ENCODE data around the gene RPS3A. TPM values are rescaled to one million over a fixed set of nuclear protein-coding genes. Genes with fewer than 3 reads are reported as not detected.

The RPS3A gene
- total RNA-seq, 1 experiment from 2014 or later = 918 TPM

DNA sequence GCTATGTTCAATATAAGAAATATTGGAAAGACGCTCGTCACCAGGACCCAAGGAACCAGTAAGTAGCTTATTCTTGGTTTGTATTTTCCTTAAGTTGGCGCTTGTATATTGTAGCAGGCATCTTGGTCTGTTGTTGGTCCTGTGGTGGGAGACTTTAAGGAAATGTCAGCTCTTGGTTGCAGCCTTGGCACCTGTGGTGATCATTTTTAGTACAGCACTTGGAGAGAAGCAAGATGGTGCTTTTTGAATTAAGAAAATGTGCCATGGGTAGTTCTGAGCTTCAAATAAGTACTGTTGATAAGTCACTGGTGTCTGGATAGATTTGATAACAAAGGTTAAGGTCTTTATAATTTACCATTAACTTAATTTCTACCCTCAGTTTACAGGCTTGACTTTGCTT lies 1.1 kb downstream of the RPS3A start:
- POLR2A ChIA-PET = interaction anchor here (0.6 kb wide), 1 partner anchor 51 kb away, joined by 9 read pairs; no protein-coding TSS in a partner anchor
- ATAC-seq (no peak), DNase-seq (ENCODE audit: low read depth, low spot score) (no peak)
- BruUV-seq (replicated peaks) = no TSS peak
- TF ChIP-seq CTCF (IDR thresholded peaks at IDR 0.05) = no peak
- Histone ChIP-seq H3K36me3 (ENCODE audit: control insufficient read depth, insufficient read depth, low read length) (peaks cover 30% of the 10 kb centered on the region), H3K27me3 (ENCODE audit: control insufficient read depth, insufficient read depth, low read length) (no peaks in the 10 kb centered on the region), H3K9me3 (ENCODE audit: control insufficient read depth, insufficient read depth, low read depth, low read length) (no peaks in the 10 kb centered on the region), H3K4me3 (ENCODE audit: low read depth in 2 of 2, low read length in 2 of 2) (peak overlapping the region; percentile 100), H3K27ac (ENCODE audit: low read length) (peak overlapping the region; percentile 97), H3K4me1 (ENCODE audit: control insufficient read depth, insufficient read depth, low read length) (no peaks in the 10 kb centered on the region; the same call in 1 of the 2 replicates)
- CTCF ChIA-PET = no interaction called here
- in situ Hi-C loops (cut with HindIII; ENCODE audit: low pct_unique_long_range_greater_than_20kb, low sequenced_read_pairs) = no loop called here
- intact Hi-C loops (cut with micrococcal nuclease; ENCODE audit: unreplicated experiment) = no loop called here

- H3K27ac ChIP-seq (ENCODE audit: low read length) = no peak overlapping the region
- no peak for TF ChIP-seq TCF7L2 (IDR thresholded peaks at IDR 0.05; ENCODE audit: low read depth, low read length)
- no peak for TF ChIP-seq REST (IDR thresholded peaks at IDR 0.05; ENCODE audit: insufficient read depth in 1 of 2, low read depth in 2 of 2, low read length in 1 of 2)
- no peak; the same call in 1 of the 2 replicates for TF ChIP-seq POLR2AphosphoS5 (IDR thresholded peaks at IDR 0.05; ENCODE audit: low read depth, low read length)
- TF ChIP-seq SIN3A (IDR thresholded peaks at IDR 0.05; ENCODE audit: borderline replicate concordance, insufficient read depth, low read depth, low read length) = no peak
- no peak for TF ChIP-seq CTCF (IDR thresholded peaks at IDR 0.05)
- peaks cover 30% of the 10 kb centered on the region for H3K36me3 ChIP-seq (ENCODE audit: control insufficient read depth, insufficient read depth, low read length)
- no TSS peak for BruUV-seq (replicated peaks)
- DNase-seq (ENCODE audit: low read depth, low spot score) (no peak), ATAC-seq (no peak)
- POLR2A ChIA-PET = no interaction called here
- in situ Hi-C loops (cut with HindIII; ENCODE audit: low pct_unique_long_range_greater_than_20kb, low sequenced_read_pairs) (no loop called here), intact Hi-C loops (cut with micrococcal nuclease; ENCODE audit: unreplicated experiment) (no loop called here)
- CTCF ChIA-PET = no interaction called here
- H3K27me3 ChIP-seq (ENCODE audit: control insufficient read depth, insufficient read depth, low read length) = no peaks in the 10 kb centered on the region
- H3K9me3 ChIP-seq (ENCODE audit: control insufficient read depth, insufficient read depth, low read depth, low read length) = no peaks in the 10 kb centered on the region
- no peak overlapping the region for H3K4me3 ChIP-seq (ENCODE audit: low read depth in 2 of 2, low read length in 2 of 2)
- no peaks in the 10 kb centered on the region; the same call in 1 of the 2 replicates for H3K4me1 ChIP-seq (ENCODE audit: control insufficient read depth, insufficient read depth, low read length)
Observed at GRCh38 chr4:151103758-151104157, 4.3 kb downstream of the RPS3A start.
